Measurements from ENCODE around the gene NKD2.

Gene NKD2

GRCh38 chr5:1001406-1002270, 7.0 kb upstream of the NKD2 start:
- FAIRE-seq: no peak

GRCh38 chr5:1002271-1002546, 6.4 kb upstream of the NKD2 start:
- FAIRE-seq: no peak

GRCh38 chr5:1002836-1003235, 5.8 kb upstream of the NKD2 start:
- FAIRE-seq: no peak

GRCh38 chr5:1003296-1003937, 5.2 kb upstream of the NKD2 start:
- no peak for FAIRE-seq

DNA sequence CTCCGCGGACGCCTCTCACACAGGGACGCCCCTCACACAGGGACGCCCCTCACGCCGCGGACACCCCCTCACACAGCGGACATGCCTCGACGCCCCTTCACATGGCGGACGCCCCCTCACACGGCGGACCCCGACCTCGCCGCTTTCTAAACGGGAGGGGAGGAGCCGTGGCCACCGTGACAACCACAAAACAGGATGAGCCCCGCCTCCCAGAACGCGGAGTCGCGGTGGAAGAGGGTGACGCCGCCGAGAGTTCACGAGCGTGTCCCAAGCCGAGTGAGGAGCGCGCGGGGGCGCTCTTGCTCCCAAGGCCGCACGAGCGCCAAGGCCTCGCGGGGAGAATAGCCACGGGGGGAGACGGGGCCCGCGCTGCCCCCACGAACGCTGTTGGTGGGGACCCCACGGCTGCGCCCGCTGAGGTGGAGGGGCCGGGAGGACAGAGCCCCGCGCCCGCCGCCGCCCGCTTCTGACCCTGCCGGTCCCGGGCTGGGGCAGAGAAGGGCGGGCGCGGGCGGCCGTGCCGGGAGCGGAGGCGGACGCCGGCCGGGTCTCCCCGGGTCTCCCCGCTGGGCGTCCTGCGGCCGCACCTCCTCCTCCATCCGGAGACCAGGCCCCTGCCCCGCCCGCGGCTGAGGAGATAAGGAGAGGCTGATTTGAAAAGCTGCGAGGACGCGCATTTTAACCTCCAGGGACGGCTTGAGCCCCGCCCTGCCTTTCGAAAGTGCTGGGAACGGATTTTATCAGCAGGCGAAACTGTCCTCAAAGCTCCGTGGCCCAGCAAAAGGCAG, 3.9 kb upstream of the NKD2 start:
- no peak for FAIRE-seq

DNA sequence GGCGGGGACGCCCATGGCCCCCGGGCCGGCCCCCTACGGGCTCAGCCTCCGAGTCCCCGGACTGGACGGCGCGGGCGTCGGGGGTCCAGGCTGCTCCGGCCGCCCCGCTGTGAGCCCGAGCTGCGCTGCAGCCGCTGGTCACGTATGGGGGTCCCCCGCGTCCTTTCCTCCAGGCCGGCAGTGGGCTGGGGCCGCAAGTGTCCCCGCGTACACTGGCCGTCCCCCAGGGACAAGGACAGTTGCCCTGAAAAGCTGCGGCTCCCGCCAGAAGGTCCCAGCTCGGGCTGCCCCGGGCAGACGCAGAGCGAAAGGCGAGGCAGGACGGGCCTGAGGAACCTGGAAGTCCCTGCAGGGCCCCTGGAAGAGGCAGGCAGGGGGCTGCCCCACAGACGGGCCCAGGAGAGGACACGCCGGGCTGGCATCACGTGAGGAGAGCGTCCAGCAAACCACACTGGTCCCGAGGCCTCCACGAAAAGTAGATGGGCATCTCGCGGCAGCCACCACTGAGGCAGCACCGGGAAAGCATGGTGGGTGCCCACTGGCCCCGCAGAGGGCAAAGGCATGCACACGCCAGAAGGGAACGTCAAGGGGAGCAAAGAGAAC, 3.3 kb upstream of the NKD2 start:
- no peak for FAIRE-seq

GRCh38 chr5:1005904-1006655, 2.5 kb upstream of the NKD2 start:
- FAIRE-seq: no peak

GRCh38 chr5:1006656-1007071, 1.9 kb upstream of the NKD2 start:
- no peak for FAIRE-seq

- no peak for FAIRE-seq
Observed at GRCh38 chr5:1007221-1007680, 1.4 kb upstream of the NKD2 start.

DNA sequence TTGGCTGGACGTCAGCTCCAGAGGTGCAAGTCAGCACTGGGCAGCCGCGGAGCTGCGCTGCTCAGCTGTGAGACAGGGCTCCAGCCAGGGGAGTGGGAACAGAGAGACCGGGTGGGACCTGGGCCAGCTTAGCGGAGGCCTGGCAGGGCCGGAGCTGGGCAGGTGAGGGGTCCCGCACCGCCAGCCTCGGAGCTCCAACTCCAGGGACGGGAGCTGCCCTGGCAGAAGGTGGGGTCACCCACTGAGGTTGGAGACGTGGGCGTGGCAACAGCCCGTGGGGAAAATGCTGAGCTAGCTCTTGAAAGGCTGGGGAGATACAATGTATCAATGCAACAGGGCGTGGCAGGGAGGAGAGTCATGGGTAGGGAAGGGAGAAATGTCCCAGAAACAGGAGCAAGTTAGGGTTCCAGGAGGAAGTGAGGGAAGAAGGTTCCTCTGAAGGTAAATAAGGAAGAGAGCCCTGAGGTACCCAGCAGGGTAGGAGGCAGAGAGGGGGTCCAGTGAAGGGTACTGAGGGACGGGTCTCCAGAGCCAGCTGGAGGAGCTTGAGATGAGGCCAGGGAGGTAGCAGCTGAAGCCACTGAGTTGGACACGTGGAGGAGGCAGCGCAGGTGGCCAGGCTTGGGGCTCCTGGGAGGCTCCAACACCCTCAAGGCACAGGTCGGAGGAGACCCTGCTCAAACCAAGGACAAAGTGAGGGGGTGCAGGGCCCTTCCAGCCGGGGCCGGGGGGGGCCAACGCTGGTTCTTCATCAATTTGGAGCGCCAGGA, 736 bp upstream of the NKD2 start:
- FAIRE-seq: no peak

- no peak for FAIRE-seq
Observed at GRCh38 chr5:1009359-1010180, 968 bp downstream of the NKD2 start.

GRCh38 chr5:1010181-1010510, 1.5 kb downstream of the NKD2 start:
- FAIRE-seq: no peak

DNA sequence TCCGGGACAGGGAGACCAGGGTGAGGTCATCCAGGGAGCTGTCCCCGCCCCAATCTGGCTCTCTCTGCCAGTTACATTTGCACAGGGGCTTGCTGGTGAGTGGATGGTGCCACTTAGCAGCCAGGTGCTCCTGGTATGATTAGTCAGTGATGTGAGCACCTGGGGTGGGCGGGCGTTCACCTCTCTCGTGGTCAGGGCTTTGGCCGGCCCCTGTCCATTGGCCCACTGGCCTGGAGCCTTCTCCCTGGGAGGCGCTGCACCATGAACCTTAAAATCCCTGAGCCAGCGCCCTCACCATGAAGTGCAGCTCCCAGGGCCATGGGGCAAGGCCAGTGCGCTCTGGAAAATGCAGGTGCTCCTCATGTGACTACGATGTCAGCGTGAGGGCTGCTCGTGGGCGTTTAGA, 2.0 kb downstream of the NKD2 start:
- FAIRE-seq: no peak

GRCh38 chr5:1011226-1011631, 2.6 kb downstream of the NKD2 start:
- no peak for FAIRE-seq

- FAIRE-seq: no peak
Observed at GRCh38 chr5:1011741-1012312, 3.2 kb downstream of the NKD2 start.

GRCh38 chr5:1012313-1012841, 3.8 kb downstream of the NKD2 start:
- FAIRE-seq: no peak

DNA sequence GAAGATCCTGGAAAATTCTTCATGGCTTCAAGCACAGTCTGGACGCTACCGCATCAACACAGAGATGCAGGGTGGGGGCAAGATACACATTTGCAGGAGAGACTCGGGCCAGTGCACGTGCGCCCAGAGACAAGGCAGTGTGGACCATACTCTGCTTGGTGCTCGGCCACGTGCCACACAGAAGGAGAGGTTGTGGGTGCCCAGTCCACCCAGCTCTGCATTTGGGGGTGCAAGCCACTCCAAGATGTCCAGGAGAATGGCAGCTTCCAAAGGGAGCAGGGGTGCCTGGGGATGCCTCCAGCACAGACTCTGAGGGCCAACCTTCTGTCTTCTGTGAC, 4.3 kb downstream of the NKD2 start:
- no peak for FAIRE-seq

- no peak for FAIRE-seq
Observed at GRCh38 chr5:1013238-1013947, 4.8 kb downstream of the NKD2 start.

GRCh38 chr5:1013948-1014301, 5.3 kb downstream of the NKD2 start:
- no peak for FAIRE-seq

DNA sequence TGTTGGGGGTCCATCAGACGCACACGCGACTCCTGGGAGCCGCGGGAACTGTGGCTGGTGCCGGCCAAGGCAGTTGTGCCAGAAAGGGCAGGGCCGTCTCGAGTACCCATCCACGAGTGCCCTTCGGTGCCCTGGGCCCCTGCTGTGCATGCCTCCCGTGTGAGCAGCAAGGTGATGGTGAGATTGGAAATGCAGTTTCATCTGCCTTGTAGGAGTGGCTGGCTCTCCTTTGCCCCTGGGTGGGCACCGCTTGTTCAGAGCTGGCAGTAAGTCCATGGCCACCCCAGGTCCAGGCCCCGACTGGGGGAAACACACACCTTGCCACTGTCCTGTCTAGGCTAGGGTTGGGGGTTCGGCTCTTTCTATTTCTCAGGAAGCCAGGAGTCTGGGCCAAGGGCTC, 5.7 kb downstream of the NKD2 start:
- no peak for FAIRE-seq
